HTERT RPE-1 (cell line): Measurements from ENCODE around the gene TMEM72.

Experiments
- in situ Hi-C: fragments of 300-500 bp; cut with MboI; formaldehyde crosslinking; loops from 4 replicates; pipeline ENCODE4 v1.14.3; 2020; ENCODE audit warnings: low sequenced_read_pairs

TMEM72 gene

GRCh38 chr10:44951576-44952226 lies 40.6 kb downstream of the TMEM72 start:
- in situ Hi-C loops: no loop called here

GRCh38 chr10:44952779-44953231 lies 41.7 kb downstream of the TMEM72 start:
- in situ Hi-C loops: no loop called here

- in situ Hi-C loops: no loop called here
Observed at GRCh38 chr10:44954042-44954441, 42.9 kb downstream of the TMEM72 start.

- in situ Hi-C loops: no loop called here
Observed at GRCh38 chr10:44954962-44955361, 43.8 kb downstream of the TMEM72 start.

DNA sequence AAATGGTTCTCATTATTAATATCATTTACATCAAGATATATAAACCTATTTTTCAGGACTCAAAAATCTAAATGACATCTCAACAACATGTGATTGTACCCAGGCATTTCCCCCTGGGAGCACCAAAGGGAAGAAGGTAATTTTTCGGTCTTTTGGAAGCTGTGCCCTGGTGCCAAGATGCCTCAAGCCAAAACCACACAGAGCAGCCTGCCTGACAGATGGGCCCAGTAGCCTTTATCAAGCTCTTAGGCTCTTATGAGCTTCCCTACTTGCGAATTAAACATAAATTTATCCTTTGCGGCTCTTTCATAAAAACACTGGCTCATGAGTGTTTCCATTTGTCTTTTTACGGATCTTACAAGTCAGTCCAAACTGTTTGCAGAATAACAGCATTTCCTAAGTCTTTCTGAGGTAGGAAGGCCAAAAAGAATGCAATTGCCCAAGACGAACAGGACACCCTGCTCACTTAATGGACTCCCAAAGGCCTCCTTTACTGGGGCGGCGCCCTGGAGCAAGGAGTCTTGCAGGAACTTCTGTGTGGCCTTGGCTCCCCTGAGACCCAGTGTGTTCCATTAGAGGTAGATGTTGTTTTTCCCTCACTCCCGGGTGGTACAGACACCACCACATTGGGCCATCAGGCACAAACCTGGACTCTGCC lies 44.4 kb downstream of the TMEM72 start:
- in situ Hi-C loops: no loop called here

- in situ Hi-C loops: no loop called here
Observed at GRCh38 chr10:44956226-44956625, 45.1 kb downstream of the TMEM72 start.

DNA sequence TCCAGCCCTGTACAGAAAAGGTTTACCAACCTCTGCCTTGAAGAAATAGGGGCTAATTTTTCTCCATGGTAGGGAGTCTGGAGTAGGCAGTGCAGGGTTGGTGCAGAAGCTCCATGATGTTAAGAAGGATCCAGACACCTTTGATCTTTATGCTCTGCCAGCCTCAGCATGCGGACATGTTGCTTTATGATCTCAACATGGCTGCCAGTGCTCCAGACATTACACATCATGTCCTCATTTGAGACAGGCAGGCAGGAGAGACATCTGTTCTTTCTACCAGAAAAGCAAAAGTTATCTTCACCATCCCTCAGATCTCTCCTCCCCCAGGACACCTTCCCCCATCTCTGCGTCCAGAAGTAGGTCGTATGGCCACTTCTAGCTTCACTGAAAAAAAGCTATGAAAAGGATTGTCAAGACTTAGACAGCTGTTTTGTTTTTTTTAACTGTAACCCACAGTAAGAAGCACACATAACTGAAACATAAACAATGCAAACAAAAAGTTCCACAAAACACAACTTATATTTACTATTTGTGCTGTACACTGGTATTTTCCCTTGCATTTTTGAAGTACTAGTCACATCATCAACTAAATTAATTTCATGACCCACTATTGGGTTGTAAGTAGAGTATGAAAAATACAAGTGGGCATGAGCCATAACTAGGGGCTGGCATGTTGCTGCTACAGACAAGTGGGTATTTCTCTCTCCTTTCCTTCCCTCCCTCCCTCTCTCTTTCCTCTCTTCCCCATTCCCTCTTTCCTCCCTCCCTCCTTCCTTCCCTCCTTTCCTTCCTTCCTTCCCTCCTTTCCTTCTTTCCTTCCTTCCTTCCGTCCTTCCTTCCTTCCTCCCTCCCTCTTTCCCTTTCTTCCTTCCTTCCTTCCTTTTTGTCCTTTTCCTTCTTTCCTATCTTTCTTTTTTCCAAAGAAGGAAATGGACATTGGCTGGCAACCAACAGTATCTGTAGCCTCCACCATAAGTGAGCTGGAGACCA lies 45.9 kb downstream of the TMEM72 start:
- in situ Hi-C loops: no loop called here

DNA sequence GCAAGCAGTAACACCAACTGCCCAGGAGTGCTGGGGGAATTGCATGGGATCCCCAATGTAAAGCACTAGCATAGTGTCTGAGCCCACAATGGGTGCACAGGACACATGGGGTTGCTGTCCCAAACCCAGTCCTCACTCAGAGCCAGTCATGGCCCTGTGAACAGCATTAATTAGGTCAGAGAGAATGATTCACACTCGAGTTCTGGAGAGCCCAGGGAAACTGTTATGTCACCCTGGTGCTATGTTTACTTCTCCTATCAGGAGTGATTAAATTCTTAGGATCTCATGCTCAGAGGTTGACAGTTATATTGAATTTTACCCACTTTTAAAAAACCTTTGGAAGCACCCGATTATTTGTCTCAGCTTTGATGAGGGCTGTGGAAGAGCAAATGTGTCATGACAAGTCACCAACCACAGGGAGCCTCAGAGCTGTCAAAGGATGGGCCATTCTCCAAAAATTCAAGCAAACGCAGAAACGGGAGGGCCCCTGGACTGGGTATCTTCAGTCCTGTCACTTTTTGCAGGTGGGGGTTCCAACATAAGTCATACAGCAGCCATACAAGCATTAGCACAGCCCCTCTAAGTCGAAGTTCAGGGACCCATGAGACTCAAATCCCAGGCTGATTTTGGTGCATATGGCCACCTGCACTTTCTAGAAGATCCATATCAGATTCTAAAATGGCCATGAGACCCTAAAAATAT lies 47.2 kb downstream of the TMEM72 start:
- in situ Hi-C loops: no loop called here

DNA sequence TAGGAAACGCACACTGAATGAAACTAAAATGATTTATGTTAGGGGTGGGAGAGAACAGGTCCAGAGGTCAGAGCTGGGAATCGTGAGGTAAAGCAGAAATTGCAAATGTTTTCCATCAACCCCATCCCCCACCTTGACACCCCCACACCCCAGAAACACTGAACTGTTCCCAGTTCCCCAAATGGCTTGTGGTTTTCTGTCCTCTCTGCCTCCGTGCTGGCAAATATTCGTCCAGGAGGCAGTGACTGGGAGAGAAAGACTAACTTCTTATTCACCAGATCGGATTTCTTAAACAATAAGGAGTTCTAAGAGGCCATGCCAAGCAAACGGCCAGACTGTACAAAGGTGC lies 47.7 kb downstream of the TMEM72 start:
- in situ Hi-C loops: no loop called here

DNA sequence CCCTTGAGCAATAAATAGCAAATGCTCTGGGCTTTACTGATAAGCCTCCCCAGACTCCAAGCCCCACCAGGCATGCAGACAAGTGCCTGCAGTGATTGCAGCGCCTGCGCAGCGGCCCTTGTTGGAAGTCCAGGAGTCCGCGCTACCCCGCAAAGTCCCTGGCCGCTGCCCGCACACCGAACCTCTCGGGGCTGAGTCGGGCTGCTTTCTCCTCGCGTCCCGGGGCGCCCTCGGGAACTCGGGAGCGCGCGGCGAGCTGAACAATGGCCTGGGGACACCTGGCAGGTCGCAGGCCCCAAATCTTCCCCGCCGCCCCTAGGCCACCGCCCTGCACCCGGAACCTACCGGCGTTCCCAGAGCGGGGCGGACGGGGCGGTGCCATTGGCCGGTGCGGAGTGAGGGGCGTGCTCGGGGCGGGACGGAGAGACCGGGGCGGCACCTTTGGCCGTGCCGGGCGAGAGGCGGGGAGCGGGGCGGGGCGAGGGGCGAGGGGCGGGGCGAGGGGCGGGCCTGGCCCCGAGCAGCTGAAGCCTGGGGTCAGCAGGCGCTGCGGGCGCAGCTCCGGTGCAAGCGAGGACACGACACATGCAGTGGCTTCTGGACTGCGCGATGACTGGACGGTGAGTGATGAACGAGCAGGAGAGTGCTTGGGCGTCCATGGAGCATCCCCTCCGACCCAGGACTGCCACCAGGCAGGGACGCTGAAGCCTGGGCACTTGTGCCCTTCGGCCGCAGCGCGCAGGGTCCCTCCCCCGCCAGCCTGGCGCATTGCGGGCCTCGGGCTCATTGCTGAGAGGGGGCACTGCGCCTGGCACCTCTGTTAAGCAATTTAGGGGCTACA lies 48.3 kb downstream of the TMEM72 start, which contains the start of gene RASSF4:
Gene RASSF4, plus strand, starts transcription at position 556 of the 841 bp plus-strand sequence. CDS start 10,401 bp downstream, outside the sequence.
- in situ Hi-C loops: no loop called here

DNA sequence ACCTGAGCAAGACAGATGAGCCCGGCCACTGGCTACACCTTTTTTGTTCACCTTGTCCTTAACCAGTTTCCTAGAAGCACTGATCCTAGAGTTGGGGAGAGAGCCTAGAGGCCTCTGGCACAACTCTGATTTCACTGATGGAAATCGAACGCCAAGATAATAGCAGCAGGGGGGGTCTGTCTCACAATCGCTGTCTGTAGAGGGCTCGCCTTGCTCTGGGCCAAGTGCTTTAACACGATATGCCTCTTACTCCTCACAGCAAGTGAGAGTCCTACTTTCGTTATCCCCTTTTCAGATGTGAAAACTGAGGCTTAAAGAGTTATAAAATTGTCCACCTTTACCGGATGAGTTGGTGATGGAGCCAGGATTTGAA lies 48.9 kb downstream of the TMEM72 start:
- in situ Hi-C loops: no loop called here

DNA sequence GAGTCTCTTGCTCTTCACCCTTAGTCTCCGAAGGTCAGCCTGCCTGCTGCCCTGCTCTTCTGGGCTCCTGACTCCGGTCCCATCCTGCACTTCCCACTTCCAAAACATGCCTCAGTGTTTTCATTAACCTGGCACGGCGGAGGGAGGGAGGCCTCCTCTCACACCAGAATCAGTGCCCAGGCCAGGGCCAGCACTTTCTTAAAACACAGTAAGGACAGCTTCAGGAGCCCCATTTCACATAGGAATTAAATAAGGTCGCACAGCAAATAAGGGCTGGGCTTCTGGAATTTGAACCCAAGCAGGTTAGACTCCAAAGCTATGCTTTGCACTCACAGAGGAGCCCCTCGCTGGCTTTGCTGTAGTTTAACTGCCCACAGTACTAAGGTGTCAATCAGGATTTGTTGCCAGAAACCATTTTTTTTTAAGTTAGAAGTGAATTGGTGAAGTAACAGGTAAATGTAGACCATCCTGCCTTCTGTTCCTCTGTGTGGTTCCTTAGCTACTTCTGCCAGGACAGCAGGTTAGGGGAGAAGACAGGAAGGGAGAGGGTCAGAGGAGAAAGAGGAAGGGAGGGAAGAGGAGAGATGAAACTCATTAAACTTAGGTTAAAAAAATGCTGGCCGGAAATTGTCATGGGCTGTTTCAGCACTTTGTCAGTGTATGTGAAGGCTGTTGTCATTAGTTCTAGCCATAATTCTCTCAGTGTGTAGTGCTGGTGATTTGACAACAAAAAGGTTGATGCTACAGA lies 49.5 kb downstream of the TMEM72 start:
- in situ Hi-C loops: no loop called here

DNA sequence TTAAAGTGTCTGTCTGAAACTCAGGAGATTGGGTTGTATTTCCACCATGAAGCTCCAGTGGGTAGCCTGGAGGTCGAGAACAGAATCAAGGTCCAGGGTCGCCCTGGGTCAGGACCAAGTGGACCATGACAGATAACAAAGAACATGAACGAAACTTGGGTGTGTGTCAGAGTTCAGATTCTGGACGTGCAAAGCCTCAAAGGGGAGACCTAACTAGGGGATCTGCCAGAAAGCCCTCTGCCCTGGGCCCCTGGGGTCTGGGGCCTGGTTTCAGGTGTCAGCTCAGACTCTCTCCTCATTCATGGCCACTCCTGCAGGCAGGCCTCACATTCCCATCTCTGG lies 50.1 kb downstream of the TMEM72 start:
- in situ Hi-C loops: no loop called here

GRCh38 chr10:44961931-44962750 lies 51.0 kb downstream of the TMEM72 start:
- in situ Hi-C loops: no loop called here

- in situ Hi-C loops: no loop called here
Observed at GRCh38 chr10:44962870-44963738, 52.0 kb downstream of the TMEM72 start.

GRCh38 chr10:44963772-44964633 lies 52.9 kb downstream of the TMEM72 start:
- in situ Hi-C loops: no loop called here

DNA sequence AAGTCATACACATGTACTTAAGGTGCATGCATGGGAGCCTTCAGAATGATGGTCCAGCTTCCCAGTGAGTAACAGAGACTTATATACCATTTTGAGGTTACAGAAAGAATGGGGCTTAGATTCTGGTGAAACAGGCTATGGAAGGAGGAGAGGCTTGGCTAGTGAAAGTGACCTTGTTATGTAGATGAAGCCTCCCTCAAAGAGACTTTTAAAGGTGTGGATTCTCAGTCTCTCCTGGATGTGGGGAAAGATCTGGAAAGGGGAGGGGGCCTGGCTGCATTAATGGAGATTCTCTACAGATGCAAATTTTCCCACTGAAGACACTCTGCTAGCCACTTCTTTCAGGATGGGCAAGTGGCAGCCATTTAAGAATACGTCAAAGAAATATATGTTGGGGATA lies 54.0 kb downstream of the TMEM72 start:
- in situ Hi-C loops: no loop called here
